KG1 (cell line): ENCODE results near the gene ZSCAN32.

Experiments
- DNase-seq: peaks from one replicate; lab custom pipeline; 2025; lab: John Stamatoyannopoulos, UW

ZSCAN32 gene

DNA sequence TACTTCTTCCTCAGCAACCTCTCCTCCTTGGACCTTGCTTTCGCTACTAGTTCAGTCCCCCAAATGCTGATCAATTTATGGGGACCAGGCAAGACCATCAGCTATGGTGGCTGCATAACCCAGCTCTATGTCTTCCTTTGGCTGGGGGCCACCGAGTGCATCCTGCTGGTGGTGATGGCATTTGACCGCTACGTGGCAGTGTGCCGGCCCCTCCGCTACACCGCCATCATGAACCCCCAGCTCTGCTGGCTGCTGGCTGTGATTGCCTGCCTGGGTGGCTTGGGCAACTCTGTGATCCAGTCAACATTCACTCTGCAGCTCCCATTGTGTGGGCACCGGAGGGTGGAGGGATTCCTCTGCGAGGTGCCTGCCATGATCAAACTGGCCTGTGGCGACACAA lies 44.7 kb downstream of the ZSCAN32 start:
- DNase-seq = no peak

DNA sequence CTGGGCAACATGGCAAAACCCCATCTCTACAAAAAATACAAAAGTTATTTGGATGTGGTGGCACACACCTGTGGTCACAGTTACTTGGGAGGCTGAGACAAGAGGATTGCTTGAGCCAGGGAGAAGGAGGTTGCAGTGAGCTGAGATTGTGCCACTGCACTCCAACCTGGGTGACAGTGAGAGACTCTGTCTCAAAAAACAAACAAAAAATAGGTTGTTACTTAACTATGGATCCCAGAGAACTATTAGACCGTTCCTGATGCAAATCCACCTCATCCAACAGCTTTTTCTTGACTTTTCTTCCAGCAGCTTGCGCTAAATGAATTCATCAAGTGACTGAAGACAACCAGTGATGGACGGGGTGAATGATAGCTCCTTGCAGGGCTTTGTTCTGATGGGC lies 45.2 kb downstream of the ZSCAN32 start, which contains the start of gene OR2C1:
TSS of gene OR2C1 (plus strand) at position 301 of the 400 bp plus-strand sequence. CDS start at position 353, 52 bp downstream.
- no peak for DNase-seq

DNA sequence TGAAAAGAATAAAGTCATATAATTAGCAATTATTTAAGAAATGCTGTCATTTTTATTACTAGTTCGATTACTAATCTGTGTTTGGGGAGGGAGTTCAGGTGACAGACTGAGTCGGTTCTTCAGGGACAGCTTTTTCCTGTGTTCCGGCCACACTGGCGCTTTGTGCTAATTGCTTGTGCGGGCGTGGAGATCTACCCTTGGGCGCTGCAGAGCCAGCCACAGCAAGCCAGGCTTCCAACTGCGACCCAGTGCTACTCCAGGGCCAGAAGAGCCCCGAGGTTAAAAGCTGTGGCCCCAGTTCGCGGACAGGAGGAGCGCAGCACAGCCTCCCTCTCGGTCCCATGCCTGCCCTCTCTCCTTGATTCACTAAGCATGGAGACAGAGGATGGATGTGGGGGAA lies 51.6 kb downstream of the ZSCAN32 start:
- no peak for DNase-seq

DNA sequence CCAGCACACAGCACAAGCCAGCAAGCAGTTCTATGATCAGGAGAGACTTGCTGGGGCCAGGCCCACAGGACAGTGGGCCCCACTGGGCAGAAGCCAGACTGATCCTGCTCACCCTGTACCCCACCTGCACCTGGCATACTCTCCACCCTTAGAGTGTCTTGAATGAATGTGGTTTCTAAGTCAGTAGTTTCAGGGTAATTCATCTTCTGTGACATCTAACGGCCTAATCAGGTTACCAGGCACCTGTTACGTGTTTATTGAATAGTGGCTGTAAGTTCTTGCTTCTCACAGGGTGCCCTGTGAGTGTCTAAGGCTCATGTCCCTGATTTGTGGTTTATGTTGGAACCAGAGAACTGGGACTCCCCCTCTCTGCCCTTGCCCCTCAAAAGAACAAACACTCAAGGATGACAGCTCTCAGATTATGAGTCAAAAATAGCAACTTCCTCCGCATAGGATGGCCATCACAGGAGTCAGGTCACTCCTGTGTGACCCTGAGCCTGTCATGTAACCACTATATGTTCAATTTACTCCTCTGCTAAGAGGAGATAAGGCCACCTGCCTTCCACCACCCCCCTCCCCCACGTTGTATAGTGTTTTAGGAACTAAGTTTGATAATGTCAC lies 52.1 kb downstream of the ZSCAN32 start:
- DNase-seq = no peak

DNA sequence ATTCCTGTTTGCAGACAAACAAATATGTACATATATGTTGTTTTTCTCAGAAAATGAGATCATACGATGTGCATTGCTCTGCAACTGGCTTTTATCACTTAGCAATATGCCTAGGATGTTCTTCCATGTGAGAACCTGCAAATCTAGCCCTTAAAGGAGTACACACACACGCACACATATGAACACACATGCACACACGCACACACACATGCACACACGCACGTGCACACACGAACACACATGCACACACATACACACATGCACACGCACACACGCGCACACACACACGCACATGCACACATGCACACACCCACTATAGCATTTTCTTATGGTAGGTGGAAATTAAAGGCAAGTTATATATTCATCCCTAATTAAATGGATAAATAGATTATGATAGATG lies 53.2 kb downstream of the ZSCAN32 start:
- no peak for DNase-seq

DNA sequence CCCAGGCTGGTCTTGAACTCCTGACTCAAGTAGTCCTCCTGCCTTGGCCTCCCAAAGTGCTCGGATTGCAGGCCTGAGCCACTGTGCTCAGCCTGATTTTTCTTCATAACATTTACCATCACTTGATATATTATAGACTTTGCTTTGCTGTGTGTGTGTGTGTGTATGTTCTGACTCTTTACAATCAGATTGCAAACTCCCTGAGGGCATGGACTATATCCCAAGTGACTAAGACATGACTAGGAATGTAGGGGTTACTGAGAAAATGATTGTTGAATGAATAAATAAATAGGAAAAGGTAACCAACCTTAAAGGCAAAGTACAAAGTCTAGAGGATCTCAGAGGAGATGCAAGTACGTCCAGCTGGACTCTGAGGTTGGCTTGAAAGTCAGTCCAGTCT lies 54.8 kb downstream of the ZSCAN32 start:
- DNase-seq = no peak
